Neural progenitor cell (in vitro differentiated cells): ENCODE data around the gene FKBP1B. TPM values are rescaled to one million over a fixed set of nuclear protein-coding genes. Genes with fewer than 3 reads are reported as not detected.
"Not testable (repeated sequence)": the region's sequence is repeated elsewhere in the genome, so short reads cannot be mapped to it uniquely, and the experiment has no call there.

ENCODE experiments used
- DNase-seq: peaks from one replicate; pipeline ENCODE4 v3.0.0-alpha.2; 2016; ENCODE audit warnings: low spot score
- H2AFZ ChIP-seq: fragments of 200-600 bp; sonication (generic); replicated peaks from 2 replicates; pipeline ENCODE4 v1.6.1; 2016; ENCODE audit warnings: antibody characterized with exemption
- H3F3A ChIP-seq: fragments of 200-600 bp; sonication (generic); 2 replicates; pipeline ENCODE4 v1.6.1; 2016; ENCODE audit warnings: antibody characterized with exemption, low read depth
- H3K27ac ChIP-seq: fragments of 200-600 bp; sonication (generic); 2 replicates; pipeline ENCODE4 v1.5.1; 2016; ENCODE audit warnings: mild to moderate bottlenecking
- H3K27me3 ChIP-seq: fragments of 200-600 bp; sonication (generic); 2 replicates; pipeline ENCODE4 v1.6.1; 2016; ENCODE audit warnings: mild to moderate bottlenecking, moderate library complexity
- H3K36me3 ChIP-seq: fragments of 200-600 bp; sonication (generic); 2 replicates; pipeline ENCODE4 v1.5.1; 2016
- H3K4me1 ChIP-seq: fragments of 200-600 bp; sonication (generic); 2 replicates; pipeline ENCODE4 v1.6.1; 2016; ENCODE audit warnings: mixed run types
- H3K4me2 ChIP-seq: fragments of 200-600 bp; sonication (generic); 2 replicates; pipeline ENCODE4 v1.6.1; 2016
- H3K4me3 ChIP-seq: fragments of 200-600 bp; sonication (generic); 2 replicates; pipeline ENCODE4 v1.5.1; 2016
- H3K79me2 ChIP-seq: fragments of 200-600 bp; sonication (generic); 2 replicates; pipeline ENCODE4 v1.6.1; 2016; ENCODE audit warnings: low read depth
- H3K9ac ChIP-seq: fragments of 200-600 bp; sonication (generic); 2 replicates; pipeline ENCODE4 v1.6.1; 2016
- H3K9me3 ChIP-seq: fragments of 200-600 bp; sonication (generic); 2 replicates; pipeline ENCODE4 v1.5.1; 2016; ENCODE audit warnings: low read depth
- H4K20me1 ChIP-seq: fragments of 200-600 bp; sonication (generic); 2 replicates; pipeline ENCODE4 v1.6.1; 2016; ENCODE audit warnings: low read depth
- H3K27ac Mint-ChIP-seq: 3 replicates; pipeline ENCODE4 v1.8.0; 2021; ENCODE audit warnings: mixed read lengths
- H3K27me3 Mint-ChIP-seq: 2 replicates; pipeline ENCODE4 v1.8.0; 2022; ENCODE audit warnings: low read depth, mild to moderate bottlenecking, inconsistent platforms, moderate library complexity, mixed read lengths; ENCODE audit not compliant: insufficient read depth
- H3K36me3 Mint-ChIP-seq: 3 replicates; pipeline ENCODE4 v1.8.0; 2021; ENCODE audit warnings: mixed read lengths
- H3K4me1 Mint-ChIP-seq: 3 replicates; pipeline ENCODE4 v1.8.0; 2021; ENCODE audit warnings: mixed read lengths
- H3K4me3 Mint-ChIP-seq: 3 replicates; pipeline ENCODE4 v1.8.0; 2021; ENCODE audit warnings: mild to moderate bottlenecking, moderate library complexity, mixed read lengths
- H3K9me3 Mint-ChIP-seq: 3 replicates; pipeline ENCODE4 v1.8.0; 2020; ENCODE audit warnings: mixed read lengths
- EZH2 ChIP-seq: fragments of 200-600 bp; sonication (generic); IDR thresholded peaks from 2 replicates; pipeline ENCODE4 v1.6.1; 2017; ENCODE audit warnings: antibody characterized with exemption, mild to moderate bottlenecking, moderate library complexity
- EZH2phosphoT487 ChIP-seq: fragments of 200-600 bp; sonication (generic); IDR thresholded peaks from 2 replicates; pipeline ENCODE4 v1.6.1; 2017; ENCODE audit warnings: antibody characterized with exemption
- total RNA-seq: library from RNA; depleted of rRNA; stranded (reverse); fragments of >200 nt; gene quantifications from 2 replicates; pipeline ENCODE4 v1.2.3, GENCODE V29; 2015; ENCODE audit warnings: low replicate concordance
- TF ChIP-seq, protein P1 (sequence below): fragments of 200-600 bp; sonication (generic); IDR thresholded peaks from 2 replicates; pipeline ENCODE4 v1.5.1; 2017; ENCODE audit warnings: antibody characterized with exemption, mild to moderate bottlenecking

The FKBP1B gene
- total RNA-seq, 1 donor from 2014 or later, result 46.0 TPM

GRCh38 chr2:24104906-24105305, 55.4 kb downstream of the FKBP1B start:
- DNase-seq, result no peak
- Mint-ChIP-seq H3K27ac (no peak overlapping the region), H3K36me3 (peaks cover 2% of the 10 kb centered on the region), H3K4me3 (no peak overlapping the region), H3K9me3 (peaks cover 37% of the 10 kb centered on the region), H3K4me1 (no peaks in the 10 kb centered on the region), H3K27me3 (no peaks in the 10 kb centered on the region)
- H3K27ac ChIP-seq, result no peak overlapping the region
- H3K4me3 ChIP-seq, result no peak overlapping the region
- H3K79me2 ChIP-seq, result no peaks in the 10 kb centered on the region
- TF ChIP-seq EZH2phosphoT487, result no peak
- TF ChIP-seq, protein P1, sequence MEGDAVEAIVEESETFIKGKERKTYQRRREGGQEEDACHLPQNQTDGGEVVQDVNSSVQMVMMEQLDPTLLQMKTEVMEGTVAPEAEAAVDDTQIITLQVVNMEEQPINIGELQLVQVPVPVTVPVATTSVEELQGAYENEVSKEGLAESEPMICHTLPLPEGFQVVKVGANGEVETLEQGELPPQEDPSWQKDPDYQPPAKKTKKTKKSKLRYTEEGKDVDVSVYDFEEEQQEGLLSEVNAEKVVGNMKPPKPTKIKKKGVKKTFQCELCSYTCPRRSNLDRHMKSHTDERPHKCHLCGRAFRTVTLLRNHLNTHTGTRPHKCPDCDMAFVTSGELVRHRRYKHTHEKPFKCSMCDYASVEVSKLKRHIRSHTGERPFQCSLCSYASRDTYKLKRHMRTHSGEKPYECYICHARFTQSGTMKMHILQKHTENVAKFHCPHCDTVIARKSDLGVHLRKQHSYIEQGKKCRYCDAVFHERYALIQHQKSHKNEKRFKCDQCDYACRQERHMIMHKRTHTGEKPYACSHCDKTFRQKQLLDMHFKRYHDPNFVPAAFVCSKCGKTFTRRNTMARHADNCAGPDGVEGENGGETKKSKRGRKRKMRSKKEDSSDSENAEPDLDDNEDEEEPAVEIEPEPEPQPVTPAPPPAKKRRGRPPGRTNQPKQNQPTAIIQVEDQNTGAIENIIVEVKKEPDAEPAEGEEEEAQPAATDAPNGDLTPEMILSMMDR, result no peak
- no peak for TF ChIP-seq EZH2
- H3K9ac ChIP-seq, result no peak overlapping the region
- no peak overlapping the region for H3K4me2 ChIP-seq
- H2AFZ ChIP-seq, result no peak overlapping the region
- no peaks in the 10 kb centered on the region for H3K9me3 ChIP-seq
- H3K4me1 ChIP-seq, result no peaks in the 10 kb centered on the region
- no peaks in the 10 kb centered on the region for H4K20me1 ChIP-seq
- H3F3A ChIP-seq, result no peaks in the 10 kb centered on the region
- no peaks in the 10 kb centered on the region for H3K27me3 ChIP-seq
- H3K36me3 ChIP-seq, result no peaks in the 10 kb centered on the region

DNA sequence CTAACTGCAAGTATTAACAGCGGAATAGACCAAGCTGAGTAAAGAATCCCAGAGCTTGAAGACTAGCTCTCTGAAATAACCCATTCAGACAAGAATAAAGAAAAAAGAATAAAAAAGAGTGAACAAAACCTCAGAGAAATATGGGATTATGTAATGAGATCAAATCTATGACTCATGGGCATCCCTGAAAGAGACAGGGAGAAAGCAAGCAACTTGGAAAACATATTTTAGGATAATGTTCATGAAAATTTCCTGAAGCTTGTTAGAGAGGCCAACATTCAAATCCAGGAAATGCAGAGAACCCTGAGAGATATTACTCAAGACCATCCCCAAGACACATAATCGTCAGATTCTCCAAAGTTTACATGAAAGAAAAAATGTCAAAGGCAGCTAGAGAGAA, 56.3 kb downstream of the FKBP1B start:
- no peak overlapping the region for H3K4me2 ChIP-seq
- peaks cover 3% of the 10 kb centered on the region for H3K27me3 Mint-ChIP-seq
- H3K27ac Mint-ChIP-seq, result no peak overlapping the region
- peaks cover 35% of the 10 kb centered on the region for H3K9me3 Mint-ChIP-seq
- H3K4me3 ChIP-seq, result no peak overlapping the region
- no peaks in the 10 kb centered on the region for H3F3A ChIP-seq
- TF ChIP-seq, protein P1, result no peak
- no peak for TF ChIP-seq EZH2phosphoT487
- no peak for TF ChIP-seq EZH2
- H3K36me3 ChIP-seq, result no peaks in the 10 kb centered on the region
- no peak overlapping the region for H3K27ac ChIP-seq
- H3K4me3 Mint-ChIP-seq, result no peak overlapping the region
- no peak for DNase-seq
- H3K9ac ChIP-seq, result no peak overlapping the region
- H4K20me1 ChIP-seq, result no peaks in the 10 kb centered on the region
- H3K36me3 Mint-ChIP-seq, result peaks cover 2% of the 10 kb centered on the region
- H3K9me3 ChIP-seq, result no peaks in the 10 kb centered on the region
- H2AFZ ChIP-seq, result no peak overlapping the region
- no peaks in the 10 kb centered on the region for H3K4me1 Mint-ChIP-seq
- no peaks in the 10 kb centered on the region for H3K79me2 ChIP-seq
- no peaks in the 10 kb centered on the region for H3K4me1 ChIP-seq
- H3K27me3 ChIP-seq, result no peaks in the 10 kb centered on the region

DNA sequence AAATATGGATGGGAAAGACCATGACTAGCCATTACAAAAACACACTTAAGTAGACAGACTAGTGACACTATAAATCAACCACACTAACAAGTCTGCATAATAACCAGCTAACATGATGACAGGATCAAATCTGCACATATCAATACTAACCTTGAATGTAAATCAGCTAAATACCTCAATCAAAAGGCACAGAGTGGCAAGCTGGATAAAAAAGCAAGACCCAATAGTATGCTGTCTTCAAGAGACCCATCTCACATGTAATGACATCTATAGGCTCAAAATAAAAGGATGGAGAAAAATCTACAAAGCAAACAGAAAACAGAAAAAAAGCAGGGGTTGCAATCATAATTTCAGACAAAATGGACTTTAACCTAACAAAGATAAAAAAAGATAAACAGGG, 57.2 kb downstream of the FKBP1B start:
- Histone ChIP-seq H3K27me3 (no peaks in the 10 kb centered on the region), H3K9me3 (no peaks in the 10 kb centered on the region), H4K20me1 (no peaks in the 10 kb centered on the region), H3K9ac (no peak overlapping the region), H3K79me2 (no peaks in the 10 kb centered on the region), H3K27ac (no peak overlapping the region), H3K4me1 (no peaks in the 10 kb centered on the region), H3K4me3 (no peak overlapping the region), H3F3A (no peaks in the 10 kb centered on the region), H3K4me2 (no peak overlapping the region), H3K36me3 (no peaks in the 10 kb centered on the region), H2AFZ (no peak overlapping the region)
- no peaks in the 10 kb centered on the region for H3K4me1 Mint-ChIP-seq
- peaks cover 2% of the 10 kb centered on the region for H3K36me3 Mint-ChIP-seq
- H3K27ac Mint-ChIP-seq, result no peak overlapping the region
- TF ChIP-seq EZH2phosphoT487 (no peak), EZH2 (no peak)
- TF ChIP-seq, protein P1, result no peak
- H3K4me3 Mint-ChIP-seq, result no peak overlapping the region
- peaks cover 9% of the 10 kb centered on the region for H3K27me3 Mint-ChIP-seq
- DNase-seq, result no peak
- peaks cover 35% of the 10 kb centered on the region for H3K9me3 Mint-ChIP-seq

DNA sequence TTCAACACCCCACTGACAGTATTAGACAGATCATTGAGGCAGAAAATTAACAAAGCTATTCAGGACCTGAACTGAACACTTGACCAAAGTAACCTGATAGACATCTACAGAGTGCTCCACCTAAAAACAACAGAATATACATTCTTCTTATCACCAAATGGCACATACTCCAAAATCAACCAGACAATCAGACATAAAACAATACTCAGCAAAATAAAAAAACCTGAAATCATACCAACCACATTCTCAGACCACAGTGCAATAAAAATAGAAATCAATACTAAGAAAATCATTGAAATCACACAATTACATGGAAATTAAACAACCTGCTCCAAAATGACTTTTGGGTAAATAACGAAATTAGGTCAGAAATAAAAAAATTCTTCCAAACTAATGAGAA, 57.8 kb downstream of the FKBP1B start:
- Histone ChIP-seq H3F3A (no peaks in the 10 kb centered on the region), H3K9ac (no peak overlapping the region), H4K20me1 (no peaks in the 10 kb centered on the region), H3K4me3 (no peak overlapping the region), H3K79me2 (no peaks in the 10 kb centered on the region), H3K27ac (no peak overlapping the region), H3K36me3 (no peaks in the 10 kb centered on the region), H3K9me3 (no peaks in the 10 kb centered on the region), H3K4me1 (no peaks in the 10 kb centered on the region), H3K4me2 (no peak overlapping the region), H3K27me3 (no peaks in the 10 kb centered on the region), H2AFZ (no peak overlapping the region)
- Mint-ChIP-seq H3K36me3 (peaks cover 2% of the 10 kb centered on the region), H3K4me3 (no peak overlapping the region), H3K4me1 (no peaks in the 10 kb centered on the region), H3K27ac (no peak overlapping the region), H3K27me3 (peaks cover 9% of the 10 kb centered on the region), H3K9me3 (peaks cover 35% of the 10 kb centered on the region)
- TF ChIP-seq, protein P1, result no peak
- no peak for TF ChIP-seq EZH2
- TF ChIP-seq EZH2phosphoT487, result no peak
- DNase-seq, result no peak

GRCh38 chr2:24109431-24109830, 59.9 kb downstream of the FKBP1B start:
- not testable (repeated sequence) for H3K4me2 ChIP-seq, H3K4me3 ChIP-seq, H2AFZ ChIP-seq, H3K27me3 ChIP-seq, H3K4me1 Mint-ChIP-seq, DNase-seq, H3K27ac Mint-ChIP-seq, H3F3A ChIP-seq, H3K27ac ChIP-seq, H3K9me3 ChIP-seq, H3K79me2 ChIP-seq, H3K36me3 ChIP-seq, H4K20me1 ChIP-seq, H3K4me3 Mint-ChIP-seq, H3K36me3 Mint-ChIP-seq, H3K9ac ChIP-seq, H3K4me1 ChIP-seq
- Mint-ChIP-seq H3K9me3 (peaks cover 32% of the 10 kb centered on the region), H3K27me3 (peaks cover 11% of the 10 kb centered on the region)
